Measurements from ENCODE around the gene PRDM16.

- TF ChIP-seq CTCF (IDR thresholded peaks at IDR 0.05; ENCODE audit: low read length) (no peak), EZH2 (IDR thresholded peaks at IDR 0.05; ENCODE audit: borderline replicate concordance, low read length) (no peak)
Measured at GRCh38 chr1:3132660-3133059, 63.7 kb downstream of the PRDM16 start.

Measured in OCI-LY1 (cell line).